Cardiac muscle cell (in vitro differentiated cells and primary cell): ENCODE data around the gene ZNF830. TPM values are rescaled to one million over a fixed set of nuclear protein-coding genes. Genes with fewer than 3 reads are reported as not detected.
"Not testable (repeated sequence)": the region's sequence is repeated elsewhere in the genome, so short reads cannot be mapped to it uniquely, and the experiment has no call there.

Source experiments
- DNase-seq, 2 donors: peaks; one replicate each; pipeline versions ENCODE4 v3.0.0 to v3.0.0-alpha.2; 2010 to 2017; ENCODE audit warnings: low read depth in 1 of 2, low spot score in 1 of 2
- H3K27ac ChIP-seq: fragments of 200-600 bp; sonication (generic); 2 replicates; pipeline ENCODE4 v1.5.1; 2016
- H3K27me3 ChIP-seq: fragments of 200-600 bp; sonication (generic); 2 replicates; pipeline ENCODE4 v1.6.0; 2016; ENCODE audit warnings: control low read depth
- H3K36me3 ChIP-seq: fragments of 200-600 bp; sonication (generic); 2 replicates; pipeline ENCODE4 v1.5.1; 2016; ENCODE audit warnings: control low read depth
- H3K4me1 ChIP-seq: fragments of 200-600 bp; sonication (generic); 2 replicates; pipeline ENCODE4 v1.8.1; 2017; ENCODE audit warnings: low read depth, mild to moderate bottlenecking, mixed run types
- H3K4me3 ChIP-seq: fragments of 200-600 bp; sonication (generic); 2 replicates; pipeline ENCODE4 v1.5.1; 2016; ENCODE audit warnings: mild to moderate bottlenecking
- H3K9me3 ChIP-seq: fragments of 200-600 bp; sonication (generic); 2 replicates; pipeline ENCODE4 v1.5.1; 2017; ENCODE audit warnings: low read depth, mild to moderate bottlenecking, control low read depth
- CTCF ChIP-seq: IDR thresholded peaks from 2 replicates; pipeline ENCODE4 v1.5.1; 2012; ENCODE audit warnings: low read depth, mild to moderate bottlenecking, low read length
- polyA plus RNA-seq: library from polyadenylated mRNA; unstranded; fragments of >200 nt; fragmentation: Nextera tagmentation; extraction: Ambion mirVana; gene quantifications from 2 replicates; pipeline ENCODE4 v1.2.1, GENCODE V29; 2016
- total RNA-seq: library from RNA; depleted of rRNA; stranded (reverse); fragments of >200 nt; gene quantifications from 2 replicates; pipeline ENCODE4 v1.2.3, GENCODE V29; 2016

ZNF830 gene
- total and polyA plus RNA-seq, 2 experiments from 2014 or later, result 19.0 to 20.4 TPM

GRCh38 chr17:34996422-34997285, 35.3 kb downstream of the ZNF830 start:
- H3K36me3 ChIP-seq, result peaks cover 72% of the 10 kb centered on the region
- DNase-seq, result peak in 1 of 2 donors; percentile 10
- no peak for TF ChIP-seq CTCF
- H3K4me3 ChIP-seq, result no peak overlapping the region
- H3K27ac ChIP-seq, result no peak overlapping the region
- no peaks in the 10 kb centered on the region for H3K27me3 ChIP-seq
- H3K4me1 ChIP-seq, result no peaks in the 10 kb centered on the region
- no peaks in the 10 kb centered on the region for H3K9me3 ChIP-seq

GRCh38 chr17:34997355-34997862, 36.1 kb downstream of the ZNF830 start:
- DNase-seq, result peak in 1 of 2 donors; percentile 93
- Histone ChIP-seq H3K27ac (peak overlapping the region; percentile 22), H3K27me3 (no peaks in the 10 kb centered on the region), H3K9me3 (no peaks in the 10 kb centered on the region), H3K4me1 (no peaks in the 10 kb centered on the region), H3K36me3 (peaks cover 71% of the 10 kb centered on the region), H3K4me3 (no peak overlapping the region)
- TF ChIP-seq CTCF, result no peak

- peak; percentile 64 to 78 for DNase-seq
- Histone ChIP-seq H3K36me3 (peaks cover 70% of the 10 kb centered on the region), H3K4me1 (no peaks in the 10 kb centered on the region), H3K9me3 (no peaks in the 10 kb centered on the region), H3K4me3 (no peak overlapping the region), H3K27me3 (no peaks in the 10 kb centered on the region), H3K27ac (no peak overlapping the region)
- peak; percentile 82 for TF ChIP-seq CTCF
Observed at GRCh38 chr17:34998205-34998604, 36.9 kb downstream of the ZNF830 start.

DNA sequence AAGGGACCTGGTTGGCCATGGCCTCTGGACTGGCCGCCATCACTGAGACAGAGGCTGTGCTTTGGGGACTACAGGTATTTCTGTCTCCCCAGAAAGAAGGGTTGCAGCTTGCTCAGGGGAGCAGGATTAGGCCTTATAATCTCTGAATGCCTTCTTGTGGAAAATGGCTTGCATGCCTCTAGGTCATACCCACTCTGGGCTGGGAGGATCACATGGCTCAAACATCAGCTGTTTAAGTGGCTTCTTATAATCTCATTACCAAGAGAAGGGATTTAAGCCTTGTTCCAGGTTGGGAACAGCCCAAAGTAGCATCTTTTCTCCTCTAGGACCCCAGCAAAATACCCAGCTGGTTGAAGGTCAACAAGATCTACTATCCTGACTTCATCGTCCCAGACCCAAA, 38.1 kb downstream of the ZNF830 start:
- H3K36me3 ChIP-seq, result peaks cover 66% of the 10 kb centered on the region

DNA sequence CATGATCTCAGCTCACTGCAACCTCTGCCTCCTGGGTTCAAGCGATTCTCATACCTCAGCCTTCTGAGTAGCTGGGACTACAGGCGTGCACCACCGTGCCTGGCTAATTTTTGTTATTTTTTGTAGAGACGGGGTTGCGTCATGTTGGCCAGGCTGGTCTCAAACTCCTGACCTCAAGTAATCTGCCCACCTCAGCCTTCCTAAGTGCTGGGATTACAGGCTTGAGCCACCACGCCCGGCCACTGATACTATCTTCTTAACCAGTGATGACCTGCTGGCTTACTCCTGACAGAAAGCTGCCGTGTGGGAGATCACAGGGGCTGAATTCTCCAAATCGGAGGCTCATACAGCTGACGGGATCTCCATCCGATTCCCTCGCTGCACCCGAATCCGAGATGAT, 39.6 kb downstream of the ZNF830 start:
- H3K27ac ChIP-seq, H3K4me3 ChIP-seq, H3K4me1 ChIP-seq, H3K9me3 ChIP-seq, DNase-seq, H3K27me3 ChIP-seq: not testable (repeated sequence)
- H3K36me3 ChIP-seq, result peaks cover 58% of the 10 kb centered on the region

More for the DNA sequence above, 38.1 kb downstream of the ZNF830 start:
- no peak overlapping the region for H3K4me3 ChIP-seq
- no peak overlapping the region for H3K27ac ChIP-seq
- no peak for DNase-seq
- no peaks in the 10 kb centered on the region for H3K27me3 ChIP-seq
- H3K9me3 ChIP-seq, result no peaks in the 10 kb centered on the region
- no peak for TF ChIP-seq CTCF
- H3K4me1 ChIP-seq, result no peaks in the 10 kb centered on the region

- Histone ChIP-seq H3K9me3 (no peaks in the 10 kb centered on the region), H3K27ac (no peak overlapping the region), H3K36me3 (peaks cover 52% of the 10 kb centered on the region), H3K4me1 (no peaks in the 10 kb centered on the region), H3K27me3 (no peaks in the 10 kb centered on the region), H3K4me3 (no peak overlapping the region)
- no peak for TF ChIP-seq CTCF
- DNase-seq, result no peak
Observed at GRCh38 chr17:35001549-35001948, 40.2 kb downstream of the ZNF830 start.
